GM18868 (cell line): ENCODE results near the gene P2RX1.

Source experiments
- ATAC-seq: cut with Tn5 transposase; IDR thresholded peaks from one replicate; pipeline ENCODE4 v1.9.1; 2021; ENCODE audit warnings: mild to moderate bottlenecking, moderate library complexity; ENCODE audit not compliant: unreplicated experiment

P2RX1 gene

DNA sequence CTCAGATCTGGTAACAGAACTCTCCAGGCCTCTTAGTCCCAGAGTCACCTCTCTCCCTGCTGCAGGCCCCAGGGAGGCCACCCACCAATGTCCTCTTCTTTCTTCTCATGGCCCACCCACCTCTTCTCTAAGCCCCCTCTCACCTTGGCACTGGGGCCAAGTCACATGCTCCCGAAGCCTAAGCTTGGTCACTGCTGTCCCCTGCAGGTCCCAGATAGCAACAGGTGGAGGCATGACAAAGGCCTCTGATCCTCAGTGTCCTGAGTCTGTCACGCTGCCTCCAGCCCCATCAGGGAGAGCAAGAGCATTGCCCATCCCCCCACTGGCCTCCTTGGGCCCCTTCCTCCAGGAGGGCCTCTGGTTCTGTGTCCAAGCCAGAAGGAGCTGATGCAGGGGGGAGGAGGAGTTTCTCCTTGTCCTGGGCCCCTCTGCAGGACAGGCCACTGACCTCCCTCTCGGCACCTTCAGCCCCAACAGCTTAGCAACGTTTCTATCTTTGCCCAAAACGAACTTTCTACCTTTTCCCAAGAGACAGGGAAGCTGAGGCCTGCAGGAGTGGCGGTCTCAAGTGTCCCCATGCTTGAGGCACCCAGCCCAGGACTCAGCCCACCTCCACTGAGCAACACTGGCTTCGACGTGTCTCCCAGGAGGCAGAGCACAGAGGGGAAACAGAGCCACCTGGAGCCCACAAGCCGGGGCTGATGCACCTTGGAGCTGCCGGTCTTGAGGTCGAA is 8.6 kb downstream of the P2RX1 start:
- no peak for ATAC-seq

DNA sequence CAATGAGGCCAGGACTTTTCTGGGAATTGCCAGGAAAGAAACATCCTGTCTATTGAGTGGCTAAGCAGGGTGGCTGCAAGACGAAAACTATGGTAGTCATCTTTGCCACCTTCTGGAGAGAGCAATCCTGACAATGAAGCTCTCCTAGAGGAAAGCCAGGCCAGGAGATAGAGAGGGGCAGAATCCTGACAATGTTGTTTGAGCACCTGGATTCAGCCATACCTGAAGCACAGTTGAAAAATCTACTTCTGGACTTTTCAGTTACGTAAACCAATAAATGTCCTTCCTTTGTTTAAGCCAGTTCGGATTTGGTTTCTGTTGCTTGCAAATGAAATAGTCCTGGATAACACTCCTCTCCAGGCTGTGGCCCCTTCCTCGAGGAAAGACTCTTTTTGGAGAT is 9.4 kb downstream of the P2RX1 start:
- no peak for ATAC-seq

DNA sequence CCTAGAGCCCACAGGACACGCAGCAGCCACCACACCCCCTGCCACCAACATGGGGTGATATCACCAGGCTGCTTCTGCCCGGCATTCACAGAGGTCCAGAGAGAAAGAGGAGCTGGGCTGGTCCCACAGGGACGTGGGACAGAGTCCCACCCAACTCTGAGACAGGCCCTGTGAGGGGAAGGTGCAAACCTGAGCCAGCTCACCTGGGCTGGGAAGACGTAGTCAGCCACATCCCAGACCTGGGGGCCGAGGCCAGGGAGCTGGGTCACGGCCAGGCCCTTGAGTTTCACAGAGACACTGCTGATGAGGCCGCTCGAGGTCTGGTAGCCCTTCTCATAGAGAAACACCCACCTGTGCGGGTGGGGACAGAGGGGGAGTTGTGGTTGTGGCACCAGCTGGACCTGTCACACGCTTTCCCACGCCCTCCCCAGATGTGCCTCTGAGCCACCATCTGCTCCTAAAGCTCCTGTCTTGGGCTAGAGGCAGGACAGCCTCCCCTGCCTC is 11.2 kb downstream of the P2RX1 start:
- ATAC-seq, result no peak

DNA sequence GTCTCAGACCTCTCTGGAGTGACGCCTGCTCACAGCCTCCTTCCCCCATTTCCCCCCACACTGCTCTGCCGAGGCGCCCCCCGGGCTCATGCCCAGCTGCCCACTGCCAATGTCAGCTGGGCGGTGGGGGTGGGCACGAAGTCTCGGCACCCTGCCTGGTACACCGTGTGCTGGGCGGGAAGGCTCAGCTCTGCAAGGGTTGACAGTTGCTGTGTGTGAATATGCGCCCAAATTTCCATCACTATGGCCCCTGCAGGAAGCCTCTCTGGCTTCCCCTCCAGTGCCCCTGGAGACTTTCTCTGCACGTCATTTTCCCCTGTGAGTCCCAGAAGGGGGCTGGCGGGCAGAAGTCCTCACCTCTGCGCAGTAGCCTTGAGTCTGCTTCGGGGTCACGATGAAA is 11.8 kb downstream of the P2RX1 start:
- no peak for ATAC-seq

DNA sequence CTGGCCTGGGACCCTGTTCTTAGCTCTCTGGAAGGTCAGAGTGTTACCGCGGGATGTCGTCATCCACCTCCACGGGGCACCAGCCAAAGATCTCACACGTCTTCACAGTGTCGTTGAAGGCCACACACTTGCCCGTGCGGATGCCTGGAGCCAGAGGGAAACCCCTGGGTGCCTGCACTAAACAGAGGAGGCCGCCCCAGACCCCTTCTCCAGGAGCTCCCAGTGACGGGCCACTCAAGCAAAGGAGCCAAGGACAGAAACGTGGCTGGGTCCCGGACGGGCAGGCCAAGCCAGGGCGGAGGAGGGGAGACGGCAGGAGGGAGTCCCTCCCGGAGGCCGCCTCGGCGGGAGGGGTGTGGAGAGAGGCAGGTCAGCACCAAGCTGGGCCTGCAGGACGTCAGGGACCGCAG is 12.4 kb downstream of the P2RX1 start:
- ATAC-seq, result no peak

DNA sequence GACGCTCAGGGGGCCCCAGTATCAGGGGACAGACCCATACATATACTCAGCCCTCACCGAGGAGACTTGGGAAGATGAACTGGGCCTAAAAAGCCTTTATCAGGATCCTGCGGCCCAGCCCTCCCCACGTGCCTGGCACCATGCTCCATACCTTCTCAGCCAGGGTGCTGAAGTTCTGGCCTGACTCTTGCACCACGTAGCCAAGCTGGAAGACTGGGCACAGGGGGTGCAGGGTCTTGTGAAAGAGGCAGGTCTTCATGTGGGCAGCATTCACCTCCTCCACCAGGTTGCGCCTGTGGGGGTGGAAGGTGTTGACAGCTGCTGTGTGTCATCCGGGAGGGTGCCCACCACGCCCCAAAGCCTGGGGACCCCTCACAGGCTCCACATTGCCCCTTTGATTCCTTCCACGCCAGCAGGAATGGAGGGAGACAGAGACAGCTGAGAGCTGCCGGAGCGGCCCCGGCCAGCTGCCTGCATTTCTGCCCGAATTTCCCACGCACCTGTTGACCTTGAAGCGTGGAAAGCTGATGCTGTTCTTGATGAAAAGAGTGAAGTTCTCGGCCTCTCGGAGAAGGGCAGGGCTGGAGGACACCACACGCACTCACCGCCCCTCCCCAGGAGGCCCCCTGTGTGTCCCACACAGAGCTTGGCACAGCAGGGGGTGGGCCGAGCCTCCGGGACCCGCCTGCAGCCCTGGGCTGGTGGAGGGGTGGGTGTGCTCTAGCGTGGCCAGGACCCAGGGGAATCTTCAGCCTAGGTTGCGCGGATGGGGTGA is 13.0 kb downstream of the P2RX1 start:
- no peak for ATAC-seq

DNA sequence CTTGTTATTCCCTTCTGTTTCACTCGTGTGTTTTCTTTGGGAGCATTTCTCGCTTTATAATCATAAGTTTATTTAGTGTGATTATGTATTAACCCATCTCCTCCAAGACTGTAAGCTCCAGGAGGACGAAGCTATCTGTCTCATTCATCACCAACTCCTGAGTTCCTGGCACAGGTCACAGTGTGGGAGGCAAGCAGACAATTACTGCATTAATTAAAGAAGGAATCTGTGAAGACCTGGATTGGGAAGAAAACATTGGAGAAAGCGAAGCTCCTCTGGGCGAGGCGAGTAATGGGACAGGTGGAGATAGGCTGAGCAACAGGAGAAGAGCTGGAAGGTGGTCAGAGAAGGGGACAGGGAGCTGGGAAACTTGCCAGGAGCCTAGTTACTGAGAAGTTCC is 15.6 kb downstream of the P2RX1 start:
- no peak for ATAC-seq

DNA sequence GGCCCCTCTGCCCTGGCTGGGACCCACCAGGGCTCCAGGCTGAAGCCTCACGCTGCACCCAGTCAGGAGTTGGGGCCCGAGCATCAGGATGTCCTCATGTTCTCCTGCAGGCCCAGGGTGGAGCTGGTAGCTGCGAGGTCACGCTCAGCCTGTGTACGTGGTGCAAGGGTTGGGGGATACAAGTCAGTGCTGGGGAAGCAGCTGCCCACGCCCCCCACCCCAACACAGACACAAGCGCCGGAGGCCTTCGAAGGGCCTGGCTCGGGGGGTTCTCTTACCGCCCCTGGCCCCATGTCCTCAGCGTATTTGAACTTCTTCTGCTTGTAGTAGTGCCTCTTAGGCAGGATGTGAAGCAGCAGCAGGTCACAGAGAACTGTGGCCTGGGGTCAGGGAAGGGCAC is 18.5 kb downstream of the P2RX1 start:
- no peak for ATAC-seq

DNA sequence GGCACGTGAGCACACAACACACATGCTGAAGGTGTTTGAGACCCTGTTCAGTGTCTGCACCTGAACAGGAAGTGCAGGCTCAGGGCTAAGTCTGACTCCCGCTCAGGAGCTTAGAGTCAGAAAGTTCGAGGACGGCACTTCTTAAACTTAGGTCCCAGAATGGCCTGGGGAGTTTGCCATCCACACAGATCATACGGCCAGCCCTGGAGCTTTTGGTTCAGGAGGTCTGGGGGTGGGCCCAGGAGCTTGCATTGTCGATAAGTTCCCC is 19.4 kb downstream of the P2RX1 start:
- ATAC-seq, result no peak

DNA sequence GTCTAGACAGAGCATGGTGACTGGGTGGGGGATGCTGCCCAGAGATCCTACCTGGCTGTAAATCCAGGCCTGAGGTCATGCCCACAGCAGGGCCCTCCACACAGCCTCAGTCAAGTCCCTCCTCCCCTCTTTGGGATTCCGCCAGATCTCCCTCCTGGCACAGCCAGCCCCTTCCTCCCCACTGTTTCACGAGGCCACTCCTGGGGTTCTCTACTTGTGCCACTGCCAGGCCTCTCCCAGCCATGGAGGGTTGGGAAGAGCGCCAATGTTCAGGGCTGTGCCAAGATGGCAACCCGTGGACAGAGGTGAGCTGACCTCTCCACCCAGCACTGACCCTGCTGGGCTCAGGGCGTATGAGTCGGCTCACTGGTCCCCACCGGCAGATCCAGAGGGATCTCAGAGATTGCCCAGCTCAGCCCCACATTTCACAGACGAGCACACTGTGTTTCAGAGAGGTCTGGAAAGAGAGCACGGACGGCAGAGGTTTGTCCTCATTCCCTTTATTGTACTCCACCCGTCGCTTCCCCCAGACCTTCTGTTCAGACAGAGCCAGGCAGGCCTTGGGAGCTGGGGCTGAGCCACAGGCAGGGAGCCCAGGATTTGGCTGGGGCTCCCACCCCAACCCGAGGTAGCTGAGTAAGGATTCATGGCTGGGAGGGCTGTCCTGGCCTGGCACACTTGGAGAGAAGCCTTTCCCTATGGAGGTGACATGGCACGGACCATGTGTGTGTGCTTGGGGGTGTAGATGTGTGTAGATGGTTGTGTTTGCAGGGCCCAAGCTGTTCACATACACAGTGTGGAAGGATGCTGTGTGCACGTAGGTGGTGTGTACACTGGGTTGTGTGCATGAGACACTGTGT is 19.9 kb downstream of the P2RX1 start:
- ATAC-seq, result no peak

DNA sequence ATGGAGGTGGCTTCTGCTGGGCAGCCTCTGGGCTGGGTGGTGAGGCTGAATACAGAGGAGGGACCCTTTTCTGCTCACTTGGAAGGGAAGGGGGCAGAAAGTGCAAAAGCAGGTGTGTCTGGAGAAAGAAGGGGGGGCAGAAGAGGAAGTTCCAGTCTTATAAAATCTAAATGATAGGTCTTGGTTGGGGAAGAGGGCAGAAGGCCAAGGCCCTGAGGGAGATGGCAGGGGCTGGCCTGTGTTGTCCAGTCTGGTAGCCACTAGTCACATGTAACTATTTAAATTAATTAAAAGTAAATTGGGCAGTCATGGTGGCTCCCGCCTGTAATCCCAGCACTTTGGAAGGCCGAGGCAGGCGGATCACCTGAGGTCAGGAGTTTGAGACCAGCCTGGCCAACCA is 20.9 kb downstream of the P2RX1 start:
- no peak for ATAC-seq

DNA sequence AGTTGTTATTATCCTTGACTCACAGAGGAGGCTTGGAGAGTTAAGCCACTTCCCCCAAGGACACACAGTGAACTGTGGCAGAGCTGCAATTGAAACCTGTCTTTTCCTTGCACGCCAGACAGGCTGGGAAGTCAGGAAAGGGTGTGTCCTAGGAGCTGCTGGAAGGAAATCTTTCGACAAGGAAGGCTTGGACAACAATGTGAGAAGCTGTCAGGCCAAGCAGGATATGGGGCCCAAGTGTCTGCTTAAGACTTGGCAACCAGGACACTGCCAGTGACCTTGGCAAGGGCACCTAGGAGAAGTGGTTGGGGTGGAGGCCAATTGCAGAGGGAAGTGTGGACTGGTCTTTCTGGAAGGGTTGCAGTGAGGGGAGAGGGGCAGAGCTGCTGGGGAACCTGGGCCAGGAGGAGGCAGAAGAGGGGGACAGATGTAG is 21.3 kb downstream of the P2RX1 start:
- ATAC-seq, result no peak

DNA sequence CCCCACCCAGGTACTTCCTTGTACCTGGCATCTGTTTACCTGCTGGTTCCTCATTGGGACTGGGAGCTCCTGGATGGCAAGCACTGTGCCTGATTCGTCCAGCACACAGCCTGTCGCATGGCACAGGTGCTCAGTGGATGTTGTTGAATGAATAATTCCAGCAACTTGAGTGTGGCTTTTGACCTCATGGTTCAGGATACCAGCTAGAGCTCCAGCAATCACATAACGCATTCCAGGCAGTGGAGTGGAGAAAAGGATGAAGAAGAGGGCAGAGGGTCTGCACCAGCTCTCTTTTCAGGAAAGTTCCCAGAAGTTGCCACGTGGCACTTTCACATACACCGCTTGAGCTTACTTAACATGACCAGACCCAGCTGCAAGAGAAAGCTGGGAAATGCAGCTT is 22.1 kb downstream of the P2RX1 start:
- no peak for ATAC-seq

DNA sequence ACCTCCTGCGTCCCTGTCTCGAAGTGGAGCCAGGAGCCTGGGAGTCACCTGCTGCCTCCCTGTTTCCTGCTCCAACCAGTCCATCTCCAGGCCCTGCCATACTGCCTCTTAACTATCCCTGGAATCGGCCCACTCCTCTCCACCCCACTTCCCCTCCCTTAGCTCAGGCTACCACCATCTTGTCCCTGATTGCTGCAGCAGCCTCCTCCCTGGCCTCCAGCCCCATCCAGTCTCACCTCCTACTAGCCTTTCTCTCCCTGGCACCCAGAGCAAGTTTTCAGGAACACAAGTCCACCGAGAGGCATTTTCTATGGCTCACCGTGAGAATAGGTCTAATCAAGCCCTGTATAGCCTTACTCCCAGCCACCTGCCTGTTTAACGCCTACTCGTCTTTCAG is 22.5 kb downstream of the P2RX1 start:
- ATAC-seq, result no peak

DNA sequence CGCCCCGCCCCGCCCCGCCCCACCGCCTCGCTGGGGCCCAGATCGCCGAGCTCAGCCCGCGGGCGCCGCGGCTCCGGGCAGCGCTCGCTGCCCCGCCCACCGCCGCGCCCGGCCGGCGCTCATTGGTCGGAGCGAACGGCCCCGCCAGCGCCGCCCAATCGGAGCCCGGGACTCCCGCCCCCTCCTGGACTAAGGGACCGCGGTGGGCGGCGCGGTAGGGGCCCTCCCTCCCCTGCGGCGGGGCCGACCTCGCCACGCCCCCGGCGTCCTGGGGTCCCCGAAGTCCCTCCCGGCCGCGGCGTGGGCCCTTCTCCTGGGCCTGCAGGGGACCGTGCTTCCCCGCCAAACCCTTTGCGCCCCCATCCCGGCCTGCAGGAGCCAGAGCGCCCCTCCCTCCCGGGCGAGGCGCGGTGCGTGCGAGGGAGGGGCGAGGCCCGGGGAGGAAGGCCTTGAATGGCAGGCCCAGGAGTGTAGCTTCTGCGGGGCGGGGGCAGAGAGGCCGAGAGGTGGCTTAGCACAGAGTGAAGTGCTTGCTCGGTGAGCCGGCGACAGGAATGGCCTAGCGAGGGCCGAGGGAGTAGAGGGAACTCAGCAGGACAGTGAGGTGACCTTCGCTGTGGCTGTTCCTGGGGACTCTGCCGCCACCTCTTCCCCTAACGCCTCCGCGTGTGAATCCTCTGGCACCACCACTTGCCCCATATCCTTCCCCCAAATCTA is 23.1 kb downstream of the P2RX1 start, which contains the start of gene CAMKK1:
Gene CAMKK1 (minus strand): TSS at position 51 of the 717 bp plus-strand sequence. CDS start 7,366 bp downstream, outside the sequence.
- ATAC-seq, result peak; percentile 80

DNA sequence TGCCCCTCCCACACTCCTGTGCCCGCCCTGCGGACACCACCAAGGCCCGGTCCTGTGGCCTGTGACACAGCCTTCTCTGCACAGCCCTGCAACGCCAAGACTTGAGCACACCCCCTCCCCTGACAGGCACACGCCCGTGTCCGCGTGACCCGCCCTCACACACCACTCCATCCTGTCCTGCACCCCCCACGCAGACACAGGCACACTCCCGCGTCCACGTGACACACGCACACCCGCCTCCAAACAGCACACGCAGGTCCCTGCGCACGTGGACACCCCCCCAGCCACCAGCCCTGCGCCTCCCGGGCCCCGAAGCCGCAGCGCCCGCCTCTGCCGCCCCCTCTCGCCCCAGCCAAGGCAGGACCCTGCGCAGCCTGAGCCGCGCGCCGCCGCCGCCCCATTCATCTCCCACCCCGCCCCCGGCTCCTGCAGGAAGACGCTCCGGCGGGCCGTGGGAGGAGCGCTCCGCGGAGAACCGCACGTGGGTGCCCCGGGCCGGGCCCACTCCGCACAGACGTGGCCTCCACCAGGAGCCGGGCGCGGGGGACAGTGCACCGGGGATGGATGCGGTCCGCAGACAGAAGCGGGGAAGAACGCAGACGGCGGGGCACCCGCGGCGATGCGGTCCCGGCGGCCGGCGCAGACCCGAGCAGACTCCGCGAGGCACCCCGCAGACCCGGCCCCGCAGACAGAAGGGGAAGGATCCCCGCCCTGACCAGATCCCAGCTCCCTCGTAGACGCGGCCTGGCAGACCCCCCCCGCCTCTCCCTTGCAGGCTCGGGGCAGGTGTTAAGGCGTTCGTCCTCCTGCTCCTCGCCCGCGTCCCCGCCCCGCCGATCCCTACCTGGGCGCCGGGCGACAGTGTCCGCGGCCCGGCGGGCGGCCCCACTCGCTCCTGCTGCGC is 23.9 kb downstream of the P2RX1 start:
- no peak for ATAC-seq

DNA sequence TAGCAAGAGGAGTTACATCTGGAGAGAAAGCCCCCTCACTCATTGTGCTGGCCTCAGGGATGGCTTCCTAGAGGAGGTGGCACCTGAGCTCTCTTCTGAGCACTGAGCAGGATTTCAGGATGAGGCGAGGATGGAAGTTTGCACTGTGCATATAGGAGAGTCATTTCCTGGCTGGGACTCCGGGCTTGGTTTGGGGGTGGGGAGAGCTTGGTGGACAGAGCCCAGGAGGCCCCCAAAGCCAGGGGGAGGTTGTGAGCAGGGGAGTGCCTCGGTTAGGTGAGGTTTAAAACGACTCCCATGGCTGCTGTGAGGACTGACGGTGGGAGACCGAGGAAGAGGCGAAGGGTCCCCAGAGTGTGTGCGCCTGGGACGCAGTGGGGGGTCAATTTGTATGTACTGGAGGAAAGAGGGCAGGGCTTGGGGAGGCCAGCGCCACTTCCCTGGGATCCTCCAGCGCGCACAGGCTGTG is 24.6 kb downstream of the P2RX1 start:
- no peak for ATAC-seq

DNA sequence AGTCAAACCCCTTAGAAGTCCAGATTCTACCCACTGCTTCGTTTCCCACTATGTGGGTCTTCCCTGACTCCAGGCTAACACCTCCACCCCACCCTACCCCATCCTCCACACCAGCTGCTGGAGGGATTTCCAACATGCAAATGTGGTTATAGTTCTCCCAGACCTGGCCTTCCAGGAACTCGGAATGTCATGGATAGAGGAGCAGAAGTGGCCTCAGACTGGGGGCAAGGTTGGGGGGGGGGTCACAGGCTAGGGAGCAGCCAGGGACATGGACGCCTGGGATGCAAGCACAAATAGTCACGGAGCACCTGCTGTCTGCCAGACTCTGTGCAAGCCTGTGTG is 25.4 kb downstream of the P2RX1 start:
- no peak for ATAC-seq

DNA sequence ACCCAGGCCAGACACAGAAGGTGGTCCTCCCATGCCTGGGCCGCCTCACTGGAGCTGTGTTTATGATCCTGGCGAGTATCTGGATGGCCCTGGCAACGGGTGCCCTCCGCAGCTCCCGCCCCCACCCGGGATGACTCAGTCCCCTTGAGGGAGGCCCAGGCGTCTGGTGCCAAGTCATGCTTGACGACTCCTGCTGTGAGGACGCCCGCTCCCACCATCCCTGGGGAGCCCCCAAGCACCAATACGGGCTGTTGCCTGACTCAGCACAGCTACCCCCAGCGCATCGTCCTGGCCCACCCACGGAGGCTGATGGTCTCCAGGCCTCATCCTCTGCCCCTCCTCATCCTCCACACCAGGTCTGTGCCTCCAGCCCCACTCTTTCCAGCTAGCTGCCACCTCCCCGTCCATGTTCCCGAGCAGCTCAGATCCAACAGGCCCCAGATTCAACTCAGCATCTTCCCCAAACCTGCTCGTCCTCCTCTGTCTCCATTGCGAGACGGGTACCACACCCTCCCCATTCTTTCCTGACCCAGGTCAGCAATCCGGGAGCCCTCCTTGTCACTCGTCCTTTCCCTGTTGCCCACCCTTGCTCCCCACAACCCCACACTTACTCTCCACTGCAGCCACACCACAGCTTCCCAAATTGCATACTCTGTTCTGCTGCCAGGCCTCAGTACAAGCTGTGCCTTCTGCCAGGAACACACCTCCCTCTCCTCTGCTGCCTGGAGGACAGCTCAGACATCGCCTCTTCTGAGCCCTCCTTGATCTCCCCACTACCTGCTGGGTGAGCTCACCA is 26.0 kb downstream of the P2RX1 start:
- no peak for ATAC-seq
